HG02885 (cell line): ENCODE measurements around the gene ZNF750.

Source experiments
- ATAC-seq: cut with Tn5 transposase; IDR thresholded peaks from one replicate; pipeline ENCODE4 v1.9.1; 2021; ENCODE audit warnings: mild to moderate bottlenecking; ENCODE audit not compliant: unreplicated experiment, poor library complexity

ZNF750 gene

GRCh38 chr17:82839617-82840292, at the start of gene ZNF750:
Gene ZNF750 (minus strand): TSS chr17:82840022. CDS start chr17:82832454, 7,568 bp downstream.
- ATAC-seq = no peak

- ATAC-seq = no peak
Measured at GRCh38 chr17:82888583-82889495, 49.0 kb upstream of the ZNF750 start.

- ATAC-seq = no peak
Measured at GRCh38 chr17:82887255-82888164, 47.7 kb upstream of the ZNF750 start.

GRCh38 chr17:82884970-82885353, 45.1 kb upstream of the ZNF750 start:
- ATAC-seq = no peak

- ATAC-seq = no peak
Measured at GRCh38 chr17:82884341-82884969, 44.6 kb upstream of the ZNF750 start.

GRCh38 chr17:82883419-82884031, 43.7 kb upstream of the ZNF750 start:
- ATAC-seq = no peak

- no peak for ATAC-seq
Measured at GRCh38 chr17:82882715-82883418, 43.0 kb upstream of the ZNF750 start.

GRCh38 chr17:82881900-82882714, 42.3 kb upstream of the ZNF750 start:
- ATAC-seq = no peak

GRCh38 chr17:82881324-82881823, 41.6 kb upstream of the ZNF750 start:
- no peak for ATAC-seq

- no peak for ATAC-seq
Measured at GRCh38 chr17:82880620-82881323, 41.0 kb upstream of the ZNF750 start.

GRCh38 chr17:82879241-82879640, 39.4 kb upstream of the ZNF750 start:
- ATAC-seq = no peak

- ATAC-seq = no peak
Measured at GRCh38 chr17:82878527-82878926, 38.7 kb upstream of the ZNF750 start.

GRCh38 chr17:82876602-82877379, 37.0 kb upstream of the ZNF750 start:
- ATAC-seq = no peak

GRCh38 chr17:82876149-82876548, 36.3 kb upstream of the ZNF750 start:
- no peak for ATAC-seq

GRCh38 chr17:82875407-82875856, 35.6 kb upstream of the ZNF750 start:
- no peak for ATAC-seq

GRCh38 chr17:82874011-82874835, 34.4 kb upstream of the ZNF750 start:
- ATAC-seq = no peak
